HG03139 (cell line): ENCODE results near the gene POLR3K.
A peak's percentile ranks its signal among the peaks of the same experiment; 100 is the strongest.
"Not testable (repeated sequence)": the region's sequence is repeated elsewhere in the genome, so short reads cannot be mapped to it uniquely, and the experiment has no call there.

Source experiments
- ATAC-seq: cut with Tn5 transposase; IDR thresholded peaks from one replicate; pipeline ENCODE4 v1.9.1; 2021; ENCODE audit not compliant: unreplicated experiment

Gene POLR3K

DNA sequence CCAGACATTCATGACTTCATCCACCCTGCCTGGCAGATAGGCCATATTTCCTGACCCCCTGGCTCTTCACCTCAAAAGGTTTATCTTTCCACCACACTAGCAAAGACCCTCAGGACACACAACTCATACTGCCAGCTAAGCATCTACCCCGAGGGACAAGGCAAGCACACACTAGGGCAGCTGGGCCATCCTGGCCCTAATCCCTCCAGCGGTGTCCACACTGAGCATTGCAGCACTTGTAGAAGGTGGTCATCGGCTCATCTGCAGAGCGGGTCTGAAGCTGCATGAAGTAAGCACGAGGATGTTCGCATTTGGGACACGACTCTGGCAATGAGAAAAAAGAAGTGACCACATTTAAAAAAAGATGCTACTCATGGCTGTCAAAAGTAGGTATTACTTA is 6.2 kb downstream of the POLR3K start:
- no peak for ATAC-seq

DNA sequence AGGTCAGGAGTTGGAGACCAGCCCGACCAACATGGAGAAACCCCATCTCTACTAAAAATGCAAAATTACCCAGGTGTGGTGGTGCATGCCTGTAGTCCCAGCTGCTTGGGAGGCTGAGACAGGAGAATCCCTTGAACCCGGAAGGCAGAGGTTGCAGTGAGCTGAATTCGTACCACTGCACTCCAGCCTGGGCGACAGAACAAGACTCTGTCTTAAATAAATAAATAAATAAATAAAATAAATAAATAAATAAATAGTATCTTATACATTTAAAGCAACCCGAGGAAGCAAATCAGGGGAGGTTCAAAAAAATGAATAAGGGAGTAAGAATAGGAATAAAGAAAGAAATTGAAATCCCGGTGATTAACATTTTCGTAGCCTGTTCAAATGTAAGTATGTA is 6.9 kb downstream of the POLR3K start:
- ATAC-seq = not testable (repeated sequence)

DNA sequence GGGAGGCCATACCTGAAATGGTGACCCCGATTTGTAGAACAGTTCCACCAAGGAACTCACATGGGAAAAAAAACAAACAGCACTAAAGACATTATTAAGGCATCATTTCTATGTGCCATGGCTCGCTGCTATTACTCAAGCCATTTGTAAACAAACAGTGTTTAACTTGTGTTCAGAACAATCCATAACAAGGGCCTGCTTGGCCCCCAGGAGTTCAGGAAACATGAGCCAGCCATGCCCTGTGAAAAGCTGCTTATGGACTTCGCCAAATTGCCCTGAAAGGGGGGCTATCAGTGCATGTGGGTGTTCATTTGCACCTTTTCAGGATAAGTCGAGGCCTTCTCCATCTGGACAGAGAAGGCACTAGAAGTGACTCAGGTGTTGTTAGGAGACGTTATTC is 8.0 kb downstream of the POLR3K start:
- no peak for ATAC-seq

DNA sequence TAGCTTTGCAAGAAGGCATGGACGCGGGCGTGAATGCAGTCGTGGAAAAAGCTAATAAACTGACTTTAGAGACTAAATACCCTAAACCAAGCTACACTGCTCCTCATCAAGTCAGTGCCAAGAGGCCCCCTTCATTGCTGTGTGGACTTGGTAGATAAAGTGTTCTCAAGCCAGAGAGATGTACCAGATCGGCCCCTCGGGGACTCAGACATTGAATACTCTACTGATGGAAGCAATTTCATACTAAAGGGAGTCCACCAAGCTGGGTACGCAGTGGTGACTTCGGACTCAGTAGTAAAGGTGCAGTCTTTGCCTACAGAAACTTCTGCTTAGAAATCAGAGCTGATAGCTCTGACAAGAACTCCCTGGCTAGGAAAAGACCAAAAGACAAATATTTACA is 8.8 kb downstream of the POLR3K start:
- ATAC-seq = no peak

DNA sequence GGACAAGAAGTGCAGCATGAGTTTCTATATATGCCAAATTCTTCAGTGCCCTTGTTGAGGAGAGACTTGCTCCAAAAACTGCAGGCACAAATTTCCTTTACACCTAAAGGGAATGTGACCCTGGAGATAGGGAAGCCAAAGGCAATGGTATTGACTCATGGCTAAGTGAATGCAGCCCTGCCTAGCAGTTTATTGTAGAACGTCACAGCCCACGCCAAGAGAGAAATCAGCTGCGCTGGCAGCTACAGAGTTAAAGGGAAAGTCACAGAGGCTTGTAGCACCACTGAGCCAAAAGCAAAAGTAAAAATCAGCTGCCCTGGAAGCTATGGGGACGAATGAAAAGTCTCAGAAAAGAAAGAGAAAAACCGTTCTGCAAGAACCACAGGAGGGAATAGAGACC is 10.1 kb downstream of the POLR3K start:
- ATAC-seq = no peak

DNA sequence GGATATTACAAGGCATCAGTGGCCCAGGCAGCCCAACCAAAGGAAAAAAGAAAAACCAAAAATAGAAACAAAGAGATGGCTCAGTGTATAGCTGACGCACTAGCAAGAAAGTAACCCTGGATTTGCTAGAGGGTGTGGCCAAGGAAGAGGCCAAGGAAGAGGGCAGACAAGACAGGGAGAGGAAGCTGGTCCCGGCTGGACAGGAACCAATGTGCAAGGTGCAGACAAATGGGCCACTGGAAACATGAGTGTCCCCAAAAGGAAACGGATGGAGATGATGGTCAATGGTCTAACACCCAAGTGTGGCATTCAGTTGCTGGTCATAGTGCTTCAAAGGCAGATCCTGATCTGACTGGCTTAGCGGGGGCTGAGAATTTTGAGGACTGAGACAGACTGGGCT is 10.7 kb downstream of the POLR3K start:
- no peak for ATAC-seq

DNA sequence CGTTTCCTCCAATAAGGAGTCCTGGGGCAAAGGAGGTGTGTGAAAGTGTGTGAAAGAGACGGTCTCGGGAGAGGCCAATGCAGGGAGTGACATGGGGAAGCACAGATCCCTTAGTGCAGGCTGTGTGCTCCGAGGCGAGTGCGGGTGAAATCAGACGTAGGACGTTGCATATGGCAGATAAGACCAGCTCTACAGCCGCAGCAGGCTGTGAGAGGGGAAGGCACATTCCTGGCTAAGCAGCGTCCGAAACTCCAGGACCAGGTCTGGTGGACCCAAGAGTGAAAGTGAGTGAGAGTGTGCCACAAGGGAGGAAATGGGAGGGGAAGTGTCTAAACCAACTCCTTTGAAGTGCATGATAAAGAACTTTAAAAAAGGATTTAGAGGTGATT is 11.3 kb downstream of the POLR3K start:
- no peak for ATAC-seq

DNA sequence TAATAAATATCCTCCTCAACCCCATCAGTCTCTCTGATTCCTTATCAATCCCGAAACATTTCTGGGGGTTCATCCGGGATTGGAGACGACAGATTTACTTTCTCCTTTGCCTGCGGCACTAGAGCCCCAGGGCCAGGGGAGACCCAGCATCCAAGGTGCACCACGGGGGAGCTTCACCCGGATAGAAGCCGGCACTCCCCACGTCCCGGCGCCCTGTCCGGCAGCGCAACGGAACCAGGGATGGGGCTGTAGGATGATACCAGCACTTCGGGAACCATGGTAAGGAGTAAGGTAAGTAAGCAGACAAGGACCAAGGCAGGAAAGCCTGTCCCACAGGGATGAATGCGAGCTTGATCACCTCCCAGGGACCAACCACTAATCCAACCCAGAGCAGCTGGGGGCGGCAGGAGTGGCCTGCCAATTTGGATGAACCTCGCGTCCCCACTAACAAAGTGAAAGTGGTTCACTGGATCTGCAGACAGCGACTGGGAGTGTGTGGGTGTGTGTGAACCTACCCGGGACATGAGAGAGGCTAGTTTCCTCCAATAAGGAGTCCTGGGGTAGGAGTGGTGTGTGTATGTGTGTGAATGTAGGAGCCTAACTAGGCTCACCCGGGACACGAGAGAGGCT is 11.9 kb downstream of the POLR3K start:
- ATAC-seq = no peak

DNA sequence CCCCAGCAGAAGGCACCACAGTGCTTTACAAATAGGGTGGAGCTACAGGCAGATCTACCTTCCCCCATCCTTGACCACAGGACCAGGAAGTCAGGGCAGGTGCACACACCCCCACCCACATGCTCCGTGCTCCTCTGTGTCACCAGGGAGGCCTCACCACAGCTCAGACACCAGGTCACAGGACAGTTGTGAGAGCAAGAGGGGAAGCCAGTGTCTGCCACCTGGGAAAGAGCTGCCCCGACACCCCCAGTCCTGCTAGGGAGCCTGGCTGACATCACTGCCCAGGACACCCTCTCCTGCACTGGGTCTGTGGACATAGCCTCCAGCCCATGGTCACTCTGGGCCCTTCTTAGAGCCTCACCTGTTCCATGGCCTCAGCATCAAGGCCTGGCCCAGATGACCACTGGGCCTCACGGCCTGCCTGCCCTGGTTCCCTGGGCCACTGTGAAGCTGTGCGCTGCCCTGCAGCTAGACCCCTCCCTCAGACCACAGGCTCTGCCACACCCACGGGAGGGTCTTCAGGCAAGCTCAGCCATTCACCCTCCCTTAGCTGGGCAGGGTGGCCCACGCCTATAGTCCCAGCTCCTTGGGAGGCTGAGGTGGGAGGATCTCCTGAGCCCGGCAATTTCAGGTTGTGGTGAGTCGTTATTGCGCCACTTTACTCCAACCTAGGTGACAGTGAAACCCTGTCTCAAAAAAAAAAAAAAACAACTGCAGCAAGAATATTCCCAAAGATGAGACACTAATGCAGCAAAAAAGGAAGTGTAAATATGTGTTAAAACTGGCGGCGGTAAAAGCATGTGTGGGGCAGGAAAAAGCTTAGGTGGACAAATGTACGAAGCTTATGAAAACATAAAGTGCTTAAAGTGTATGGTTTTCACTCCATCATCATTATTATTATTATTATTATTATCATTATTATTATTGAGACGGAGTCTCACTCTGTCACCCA is 14.2 kb downstream of the POLR3K start:
- peak; percentile 73 for ATAC-seq

DNA sequence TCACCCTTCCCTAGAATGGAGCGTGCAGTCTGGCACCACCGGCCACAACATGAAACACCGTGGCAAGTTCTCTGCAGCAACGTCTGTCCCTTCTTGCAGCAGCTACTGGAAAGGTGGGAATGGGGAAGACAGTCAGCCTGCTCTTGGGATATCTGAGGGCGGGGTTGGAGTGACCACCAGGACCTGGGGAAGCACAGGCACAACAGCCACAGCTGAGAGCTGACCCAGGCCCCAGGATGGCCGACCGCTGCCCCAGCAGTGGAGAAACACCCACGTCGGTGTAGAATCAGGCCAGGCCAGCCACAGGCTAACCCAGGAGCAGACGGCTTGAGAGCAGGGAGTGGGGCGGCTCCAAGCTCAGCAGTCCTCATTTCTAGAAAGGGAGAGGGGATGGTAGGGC is 15.2 kb downstream of the POLR3K start:
- not testable (repeated sequence) for ATAC-seq

DNA sequence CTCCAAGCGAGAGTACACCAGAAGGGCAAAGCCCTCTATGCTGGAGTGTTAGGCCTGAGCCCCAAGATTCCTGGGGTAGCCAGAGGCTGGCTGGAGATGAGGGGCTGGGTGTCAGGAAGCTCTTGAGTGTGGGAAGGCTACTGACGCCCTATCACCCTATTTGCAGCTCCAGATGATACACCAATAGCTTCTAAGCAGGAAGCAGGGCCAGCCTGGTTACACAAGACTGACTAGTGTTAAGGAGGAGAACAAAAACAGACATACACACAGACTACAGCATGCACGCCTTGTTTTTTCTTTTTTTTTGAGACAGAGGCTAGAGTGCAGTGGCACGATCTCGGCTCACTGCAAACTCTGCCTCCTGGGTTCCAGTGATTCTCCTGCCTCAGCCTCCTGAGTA is 15.9 kb downstream of the POLR3K start:
- no peak for ATAC-seq

DNA sequence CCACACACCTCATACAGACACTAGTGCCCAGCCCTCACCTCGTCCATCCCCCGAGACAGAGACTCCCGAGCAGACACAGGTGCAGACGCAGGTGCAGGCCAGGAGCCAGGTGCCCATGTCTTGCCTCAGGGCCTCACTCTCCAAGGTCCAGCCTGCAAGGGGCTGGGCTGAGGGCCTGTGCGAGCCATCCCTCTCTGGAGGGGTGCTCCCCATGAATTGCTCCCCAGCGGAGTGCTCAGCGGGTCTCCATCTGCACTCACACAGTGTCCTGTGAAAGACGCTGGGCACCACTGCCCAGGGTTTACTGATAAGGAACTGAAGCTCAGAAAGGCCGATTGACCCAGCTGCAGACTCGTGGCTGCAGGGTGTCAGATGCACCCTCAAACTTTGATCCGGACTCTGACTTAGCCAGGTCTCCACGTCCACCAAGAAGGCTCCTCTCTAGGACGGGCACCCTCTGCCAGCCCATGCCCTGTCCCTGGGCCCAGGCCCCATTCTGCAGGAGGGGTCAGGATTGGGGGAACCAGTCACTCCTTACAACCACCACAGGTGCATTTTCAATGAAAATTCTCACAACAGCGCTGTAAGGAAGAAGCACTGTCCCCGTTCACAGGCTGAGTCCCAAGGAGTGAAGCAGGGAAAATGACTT is 16.9 kb downstream of the POLR3K start:
- no peak for ATAC-seq

DNA sequence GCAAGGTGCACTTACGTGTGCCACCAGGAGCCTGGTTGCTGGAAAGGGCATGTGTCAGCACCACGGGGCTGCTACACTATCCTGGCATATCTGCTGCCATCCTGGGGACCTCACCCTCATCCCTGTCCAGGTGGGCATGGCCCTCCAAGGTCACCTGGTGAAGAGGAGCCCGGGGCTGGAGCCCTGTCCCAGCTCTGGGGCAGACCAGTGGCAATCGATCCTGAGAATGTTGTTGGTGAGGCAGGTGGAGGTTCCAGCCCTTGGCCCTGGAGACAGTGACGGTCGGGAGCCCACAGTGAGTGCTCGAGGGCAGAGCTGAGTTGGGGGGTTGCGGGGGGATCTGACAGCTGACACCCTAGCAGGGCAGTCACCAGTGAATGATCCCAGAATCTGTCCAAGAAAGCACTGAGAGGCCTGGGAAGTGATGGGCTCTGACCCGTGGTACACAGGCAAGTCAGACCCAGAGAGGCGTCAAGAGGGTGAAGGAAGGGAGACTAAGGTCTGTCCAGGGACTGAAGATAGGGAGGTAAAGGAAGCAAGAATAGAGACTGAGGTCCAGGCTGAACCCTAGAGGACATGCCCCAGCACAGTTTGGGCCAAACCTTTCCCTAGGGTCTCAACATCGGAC is 17.6 kb downstream of the POLR3K start:
- ATAC-seq = no peak

DNA sequence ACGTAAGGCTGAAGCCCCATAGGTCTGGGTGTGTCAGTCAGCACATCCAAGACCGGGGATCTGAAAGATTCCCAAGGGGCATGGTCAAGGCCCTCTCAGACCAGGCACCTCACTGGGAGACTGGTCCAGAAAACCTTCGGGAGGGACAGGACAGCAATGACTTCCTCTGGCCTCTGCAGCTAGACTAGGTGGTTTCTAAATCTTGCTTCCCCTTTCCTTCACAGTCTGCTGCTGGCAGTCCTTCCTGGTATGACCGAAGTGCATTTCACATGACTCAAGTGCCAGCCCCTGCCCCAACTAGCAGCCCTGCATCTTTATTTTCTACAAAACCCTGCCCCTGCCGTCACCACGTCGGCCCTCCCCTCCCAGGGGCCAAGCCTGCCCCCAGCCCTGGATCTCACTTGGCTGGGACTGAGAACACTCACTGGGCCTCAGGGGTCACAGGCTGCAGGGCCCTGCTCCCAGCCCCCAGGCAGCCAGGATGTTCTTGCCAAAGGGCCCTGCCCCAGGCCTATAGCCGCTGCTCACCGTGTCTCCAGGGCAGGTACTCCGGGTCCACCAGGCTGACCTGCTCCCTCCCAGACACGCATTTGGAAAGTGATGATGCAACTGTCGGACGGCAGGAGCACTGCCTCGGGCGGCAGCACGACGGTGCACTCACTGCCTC is 18.3 kb downstream of the POLR3K start:
- ATAC-seq = no peak

DNA sequence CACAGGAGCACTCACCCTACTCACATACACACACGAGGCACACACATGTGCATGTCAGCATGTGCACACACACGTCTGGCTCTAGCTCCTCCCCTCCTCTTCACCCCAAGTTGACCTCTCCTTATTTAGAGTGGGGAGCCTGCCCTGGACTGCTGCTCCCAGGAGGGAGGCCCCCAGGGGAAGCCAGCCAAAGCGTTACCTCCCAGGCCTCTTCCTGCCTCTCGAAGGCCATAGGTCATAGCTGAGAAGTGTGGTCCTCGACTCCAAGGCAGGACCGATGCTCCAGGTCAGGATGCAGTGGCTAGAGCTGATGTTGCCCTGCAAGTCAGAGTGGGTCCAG is 18.8 kb downstream of the POLR3K start:
- ATAC-seq = no peak

DNA sequence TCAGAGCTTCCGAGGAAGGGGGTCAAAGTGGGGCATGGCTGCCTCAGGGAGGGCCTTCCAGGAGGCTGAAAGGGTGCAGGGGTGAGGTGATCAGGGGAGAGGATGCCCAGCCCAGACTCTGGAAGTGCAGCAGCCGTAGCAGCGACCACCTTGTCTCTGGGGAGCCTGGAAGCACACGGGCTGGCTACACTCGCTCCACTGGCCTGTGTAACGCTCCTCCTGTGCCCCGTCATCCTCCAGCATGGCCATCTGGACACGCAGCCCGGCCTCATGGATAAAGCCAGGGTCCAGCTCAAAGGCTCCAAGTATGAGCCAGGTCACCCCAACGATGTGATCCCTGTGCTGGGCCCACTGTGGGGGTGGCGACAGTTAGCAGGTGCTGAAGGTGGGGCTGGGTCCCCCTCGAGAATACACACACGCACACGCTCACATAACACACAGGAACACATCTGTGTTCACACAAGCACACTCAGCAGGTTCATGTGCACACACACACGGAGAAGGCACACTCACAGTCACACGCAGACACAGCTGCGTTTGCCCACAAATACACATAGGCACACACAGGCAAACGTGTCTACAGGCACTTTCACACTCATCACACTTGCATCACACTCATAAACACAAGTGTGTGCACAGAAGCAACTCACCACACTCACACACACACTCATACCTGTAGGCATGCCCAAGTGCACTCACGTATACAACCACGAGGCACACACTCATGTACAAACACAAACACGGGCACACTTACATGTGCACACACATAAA is 19.3 kb downstream of the POLR3K start:
- ATAC-seq = no peak

DNA sequence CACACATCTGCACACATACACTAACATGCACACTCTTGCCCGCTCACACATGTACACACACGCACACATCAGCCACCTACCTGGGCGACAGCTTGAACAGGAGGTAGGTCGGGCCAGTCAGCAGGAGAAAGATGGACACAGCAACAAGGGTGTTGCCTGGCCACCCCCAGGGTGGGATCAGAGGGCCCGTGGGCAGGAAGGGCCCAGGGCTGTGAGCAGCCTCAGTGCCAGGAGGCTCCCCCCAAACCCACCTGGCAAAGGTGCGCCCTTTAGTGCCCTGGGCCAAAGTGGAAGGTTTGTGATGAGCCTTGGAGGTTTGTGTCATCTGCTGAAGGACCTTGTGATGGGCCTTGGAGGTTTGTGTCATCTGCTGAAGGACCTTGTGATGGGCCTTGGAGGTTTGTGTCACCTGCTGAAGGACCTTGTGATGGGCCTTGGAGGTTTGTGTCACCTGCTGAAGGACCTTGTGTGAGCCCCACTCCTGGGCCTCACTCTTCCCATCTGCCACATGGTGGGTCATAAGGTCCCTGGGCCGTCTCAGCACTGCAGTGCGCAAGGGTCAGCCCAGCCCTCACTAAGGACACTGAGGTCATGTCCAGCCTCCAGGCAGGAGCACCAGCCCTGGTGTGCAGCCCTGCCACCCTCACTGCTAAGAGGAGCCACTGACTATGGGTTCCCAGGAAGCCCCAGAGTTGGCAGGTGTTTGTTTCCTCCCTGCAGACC is 20.1 kb downstream of the POLR3K start:
- ATAC-seq = not testable (repeated sequence)

DNA sequence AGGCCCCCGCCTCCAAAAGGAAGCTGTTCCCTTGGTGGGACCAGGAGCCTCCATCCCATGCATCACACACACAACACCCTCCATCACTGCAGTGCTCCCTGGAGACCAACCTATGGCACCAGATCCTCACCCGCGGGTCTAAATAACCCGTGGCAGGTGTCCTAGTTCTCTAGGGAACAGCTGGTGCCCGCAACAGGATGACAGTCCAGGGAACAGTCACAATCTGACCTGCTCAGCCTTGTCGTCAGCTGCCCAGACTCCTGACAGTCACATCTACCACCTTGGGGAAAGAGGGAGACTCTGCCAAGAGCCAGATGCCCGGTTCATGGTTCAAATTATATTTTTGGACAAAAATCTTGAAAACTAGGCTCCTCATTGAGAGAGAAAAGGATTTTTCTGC is 22.8 kb downstream of the POLR3K start:
- not testable (repeated sequence) for ATAC-seq

DNA sequence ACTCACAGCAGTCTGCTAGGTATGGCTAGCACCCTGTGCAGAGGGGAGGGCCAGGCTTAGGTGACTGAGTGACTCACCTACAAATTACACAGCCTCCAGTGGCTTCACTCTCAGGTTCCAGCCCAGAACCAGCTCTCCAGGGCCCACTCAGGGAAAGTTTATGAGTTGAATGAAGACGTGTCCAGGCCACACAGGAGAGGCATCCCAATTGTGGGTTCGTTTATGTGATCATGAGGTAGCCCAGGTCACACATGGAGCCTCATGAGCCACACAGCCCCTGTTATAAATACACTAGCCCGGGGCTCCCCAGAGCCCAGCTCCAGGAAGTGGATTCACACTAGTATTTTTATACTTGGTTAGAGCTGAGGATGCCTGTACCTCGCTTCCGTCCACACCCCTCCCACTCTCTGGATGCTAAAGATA is 27.5 kb downstream of the POLR3K start:
- ATAC-seq = not testable (repeated sequence)

DNA sequence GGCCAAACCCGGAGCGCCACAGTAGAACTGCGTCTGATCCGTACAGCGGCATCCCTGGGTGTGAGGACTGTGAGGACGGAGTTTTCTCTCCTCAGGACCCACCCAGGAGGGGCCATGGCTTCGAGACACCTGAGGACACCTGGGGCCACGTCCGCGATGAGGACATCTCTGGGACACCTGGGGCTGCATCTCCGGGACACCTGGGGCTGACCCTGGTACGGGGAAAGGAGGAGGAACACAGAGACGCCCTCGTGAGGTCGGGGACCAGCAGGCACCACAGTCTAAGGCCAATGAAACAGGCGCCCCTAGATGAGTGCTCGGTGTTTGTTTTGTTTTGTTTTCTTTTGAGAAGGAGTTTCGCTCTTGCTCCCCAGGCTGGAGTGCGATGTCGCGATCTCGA is 29.3 kb downstream of the POLR3K start:
- not testable (repeated sequence) for ATAC-seq
